Small intestine (tissue), 16 donors: ENCODE results near the gene TCF20. TPM values are rescaled to one million over a fixed set of nuclear protein-coding genes. Genes with fewer than 3 reads are reported as not detected.

Source experiments
- DNase-seq, 2 donors: peaks; one replicate each; pipeline versions ENCODE4 v3.0.0 to v3.0.0-alpha.2; 2013
- FAIRE-seq: peaks from 2 replicates; lab custom pipeline; 2012; peaks lifted over from hg19 to GRCh38; lab: Jason Lieb, UNC
- H3K27ac ChIP-seq, 3 donors: one replicate each; pipeline ENCODE4 v1.5.1; 2013; ENCODE audit warnings: low read length in 2 of 3, mild to moderate bottlenecking in 2 of 3, control low read depth in 1 of 3, inconsistent platforms in 1 of 3, low read depth in 1 of 3, moderate library complexity in 1 of 3
- H3K27me3 ChIP-seq, 3 donors: one replicate each; pipeline ENCODE4 v1.6.1; 2013; ENCODE audit warnings: low read length in 3 of 3, inconsistent platforms in 1 of 3; ENCODE audit not compliant: control insufficient read depth in 3 of 3, insufficient read depth in 3 of 3
- H3K36me3 ChIP-seq, 3 donors: one replicate each; pipeline ENCODE4 v1.6.1; 2013; ENCODE audit warnings: low read length in 3 of 3, inconsistent platforms in 1 of 3, low read depth in 1 of 3, mild to moderate bottlenecking in 1 of 3, moderate library complexity in 1 of 3; ENCODE audit not compliant: control insufficient read depth in 3 of 3, insufficient read depth in 2 of 3
- H3K4me1 ChIP-seq, 3 donors: one replicate each; pipeline ENCODE4 v1.6.1; 2013; ENCODE audit warnings: low read length in 2 of 3, inconsistent platforms in 1 of 3, low read depth in 1 of 3, mild to moderate bottlenecking in 1 of 3, moderate library complexity in 1 of 3; ENCODE audit not compliant: control insufficient read depth in 3 of 3, insufficient read depth in 2 of 3
- H3K4me3 ChIP-seq, 3 donors: one replicate each; pipeline ENCODE4 v1.5.1; 2013; ENCODE audit warnings: low read length in 3 of 3, control low read depth in 1 of 3, inconsistent platforms in 1 of 3, low read depth in 1 of 3, mild to moderate bottlenecking in 1 of 3, moderate library complexity in 1 of 3
- H3K9me3 ChIP-seq, 2 donors: one replicate each; pipeline ENCODE4 v1.6.1; 2013; ENCODE audit warnings: low read depth in 1 of 2, low read length in 1 of 2; ENCODE audit not compliant: control insufficient read depth in 2 of 2, insufficient read depth in 1 of 2
- WGBS, 3 donors: extraction: QIAGEN DNeasy Blood & Tissue Kit; methylation state at CpG; one replicate each; pipeline ENCODE4 v1.1.7; 2013; 5-methylcytosine and 5-hydroxymethylcytosine counted together
- long read RNA-seq, 10 donors: transcript quantifications; one replicate each; lab custom pipeline, GENCODE V29; 2026
- polyA plus RNA-seq, 4 donors: library from polyadenylated mRNA; stranded (reverse) in 3 of 4; unstranded in 1 of 4; fragments of 200-250 nt in 3 of 4; fragments of 120-200 nt in 1 of 4; gene quantifications; one replicate each; pipeline versions ENCODE4 v1.2.1 to v1.2.3, GENCODE V29; 2013
- donor health status: healthy with polysubstance abuse.
- donor health status: control.
- donor health status: control.
- donor health status: Bipolar disorder and iron deficiency.
- donor health status: healthy.

Gene TCF20
- polyA plus RNA-seq = 10 to 100 TPM in 2 of 4 donors, 1 to 10 TPM in 2; 6.2 to 32.0 (median 13.5) TPM
- long read RNA-seq, donor 1, full-length matches to known transcripts = 16 of 26 reads
- long read RNA-seq, donor 1, partial matches to known transcripts = 10 of 26 reads
- long read RNA-seq, donor 1, other reads (novel, unspliced or antisense) = 0 of 26 reads
- long read RNA-seq, donor 2, full-length matches to known transcripts = 3 of 3 reads
- long read RNA-seq, donor 2, partial matches to known transcripts = 0 of 3 reads
- long read RNA-seq, donor 2, other reads (novel, unspliced or antisense) = 0 of 3 reads
- long read RNA-seq, donor 3, transcript TCF20-203 (5 exons, 1,058 nt) = major isoform, 5 of 5 reads
- long read RNA-seq, donor 3, partial matches to known transcripts = 0 of 5 reads
- long read RNA-seq, donor 3, other reads (novel, unspliced or antisense) = 0 of 5 reads
- long read RNA-seq, donor 4 = 0 reads
- long read RNA-seq, donor 5, full-length matches to known transcripts = 3 of 9 reads
- long read RNA-seq, donor 5, partial matches to known transcripts = 6 of 9 reads
- long read RNA-seq, donor 5, other reads (novel, unspliced or antisense) = 0 of 9 reads
- long read RNA-seq, donor 6, full-length matches to known transcripts = 6 of 17 reads
- long read RNA-seq, donor 6, partial matches to known transcripts = 6 of 17 reads
- long read RNA-seq, donor 6, other reads (novel, unspliced or antisense) = 5 of 17 reads
- long read RNA-seq, donor 7, full-length matches to known transcripts = 3 of 3 reads
- long read RNA-seq, donor 7, partial matches to known transcripts = 0 of 3 reads
- long read RNA-seq, donor 7, other reads (novel, unspliced or antisense) = 0 of 3 reads
- long read RNA-seq, donor 8, partial matches to known transcripts = 0 of 1 reads
- long read RNA-seq, donor 8, other reads (novel, unspliced or antisense) = 0 of 1 reads
- long read RNA-seq, donor 9, full-length matches to known transcripts = 1 of 1 reads
- long read RNA-seq, donor 9, partial matches to known transcripts = 0 of 1 reads
- long read RNA-seq, donor 9, other reads (novel, unspliced or antisense) = 0 of 1 reads
- long read RNA-seq, donor 10, full-length matches to known transcripts = 9 of 15 reads
- long read RNA-seq, donor 10, partial matches to known transcripts = 6 of 15 reads
- long read RNA-seq, donor 10, other reads (novel, unspliced or antisense) = 0 of 15 reads

DNA sequence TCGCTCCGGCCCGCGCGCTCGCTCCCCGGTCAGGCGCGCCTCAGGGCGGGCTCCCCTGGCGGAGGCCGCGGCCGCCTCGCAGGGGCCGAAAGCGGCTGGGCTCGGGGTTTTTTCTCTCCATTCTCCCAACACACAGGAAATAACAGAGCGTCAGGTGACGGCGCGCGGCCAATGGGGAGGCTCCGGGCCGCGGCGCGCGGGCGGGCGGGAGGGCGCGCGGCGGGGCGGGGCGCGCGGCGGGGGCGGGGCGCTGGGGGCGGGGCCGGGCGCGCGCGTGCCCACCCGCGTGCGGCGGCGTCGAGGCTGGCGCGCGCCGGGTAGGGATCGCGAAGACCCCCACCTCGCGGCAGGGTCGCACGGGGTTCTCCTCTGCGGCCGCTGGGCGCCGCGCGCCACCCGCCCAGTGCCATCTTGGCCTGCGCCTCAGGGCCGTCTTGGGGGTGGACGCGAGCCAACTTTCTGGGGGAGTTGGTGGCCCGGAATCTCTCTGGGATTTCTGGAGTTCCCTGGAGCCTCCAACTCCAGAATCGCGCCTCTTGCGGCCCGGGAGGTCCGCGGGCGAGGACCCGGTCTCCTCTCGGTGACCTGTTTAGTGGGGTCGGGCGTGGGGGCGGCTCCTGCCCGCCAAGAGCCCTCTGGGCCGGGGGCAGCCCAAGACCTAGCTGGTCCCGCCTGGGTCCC, at the start of gene TCF20:
TSS of gene TCF20 (minus strand) at position 144 of the 681 bp plus-strand sequence. CDS start 55,348 bp downstream, outside the sequence.
- 4 to 6% (median 6%) methylated on average over 45 to 91 of the region's 91 CpGs for WGBS, 3 donors
- FAIRE-seq = no peak

DNA sequence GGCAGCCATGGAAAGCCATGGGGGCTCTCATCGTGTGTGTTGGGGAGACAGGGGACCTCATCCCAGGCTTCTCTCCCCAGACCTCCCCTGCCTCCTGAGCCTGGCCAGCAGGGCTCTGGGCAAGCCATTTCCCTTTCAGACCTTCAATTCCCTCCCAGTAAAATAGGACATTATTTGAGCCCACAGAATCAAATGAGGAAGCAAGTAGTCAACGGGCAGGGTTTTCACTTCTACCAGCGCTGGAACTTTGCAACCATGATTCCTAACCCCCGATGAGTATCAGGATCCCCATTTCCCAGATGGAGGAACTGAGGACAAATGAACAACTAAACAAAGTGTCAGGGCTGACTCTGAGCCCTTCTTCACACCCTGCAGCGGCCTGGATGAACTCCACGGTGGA, 48.9 kb upstream of the TCF20 start:
- Histone ChIP-seq H3K4me1 (peaks cover 0 to 60% (median 6%) of the 10 kb centered on the region in 3 donors), H3K27ac (no peak overlapping the region), H3K36me3 (peaks cover 0 to 3% (median 0%) of the 10 kb centered on the region in 3 donors), H3K27me3 (no peaks in the 10 kb centered on the region), H3K9me3 (no peaks in the 10 kb centered on the region), H3K4me3 (no peak overlapping the region)
- 77 to 88% (median 79%) methylated on average over 6 of the region's 6 CpGs for WGBS, 3 donors
- DNase-seq (no peak), FAIRE-seq (no peak)

More for the DNA sequence above, at the start of gene TCF20:
- Histone ChIP-seq H3K4me1 (peaks cover 2 to 35% (median 8%) of the 10 kb centered on the region in 3 donors), H3K4me3 (peak within 1 kb of the TSS; percentile 91 to 98 (median 92)), H3K36me3 (peaks cover 0 to 26% (median 0%) of the 10 kb centered on the region in 3 donors), H3K9me3 (no peaks in the 10 kb centered on the region), H3K27me3 (no peaks in the 10 kb centered on the region), H3K27ac (peak within 1 kb of the TSS; percentile 89 to 99 (median 92))
- DNase-seq = peak; percentile 80 to 90

DNA sequence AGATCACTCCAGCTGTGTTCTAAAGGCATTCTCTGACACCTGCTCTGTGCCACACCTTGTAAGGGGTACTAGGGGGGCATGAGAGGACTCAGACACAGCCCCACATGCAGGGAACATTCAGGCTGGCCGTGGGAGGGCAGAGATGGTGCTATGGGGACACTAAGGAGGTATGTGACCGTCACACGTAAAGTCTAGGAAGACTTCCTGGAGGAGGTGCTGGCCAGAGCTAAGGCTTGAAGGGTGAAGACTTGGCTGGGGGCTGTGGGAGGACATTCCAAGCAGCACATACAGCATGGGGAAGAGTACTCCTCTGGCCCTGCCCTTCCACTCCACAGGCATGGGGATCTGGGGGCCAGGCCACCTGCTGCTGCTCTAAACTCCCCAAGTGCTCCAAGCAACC, 48.5 kb upstream of the TCF20 start:
- peaks cover 0 to 3% (median 0%) of the 10 kb centered on the region in 3 donors for H3K36me3 ChIP-seq
- FAIRE-seq (no peak), DNase-seq (no peak)
- no peak overlapping the region for H3K4me3 ChIP-seq
- H3K27me3 ChIP-seq = no peaks in the 10 kb centered on the region
- no peaks in the 10 kb centered on the region for H3K9me3 ChIP-seq
- WGBS, 3 donors = 75 to 94% (median 88%) methylated on average over 3 of the region's 3 CpGs
- H3K4me1 ChIP-seq = peaks cover 0 to 64% (median 6%) of the 10 kb centered on the region in 3 donors
- H3K27ac ChIP-seq = no peak overlapping the region

DNA sequence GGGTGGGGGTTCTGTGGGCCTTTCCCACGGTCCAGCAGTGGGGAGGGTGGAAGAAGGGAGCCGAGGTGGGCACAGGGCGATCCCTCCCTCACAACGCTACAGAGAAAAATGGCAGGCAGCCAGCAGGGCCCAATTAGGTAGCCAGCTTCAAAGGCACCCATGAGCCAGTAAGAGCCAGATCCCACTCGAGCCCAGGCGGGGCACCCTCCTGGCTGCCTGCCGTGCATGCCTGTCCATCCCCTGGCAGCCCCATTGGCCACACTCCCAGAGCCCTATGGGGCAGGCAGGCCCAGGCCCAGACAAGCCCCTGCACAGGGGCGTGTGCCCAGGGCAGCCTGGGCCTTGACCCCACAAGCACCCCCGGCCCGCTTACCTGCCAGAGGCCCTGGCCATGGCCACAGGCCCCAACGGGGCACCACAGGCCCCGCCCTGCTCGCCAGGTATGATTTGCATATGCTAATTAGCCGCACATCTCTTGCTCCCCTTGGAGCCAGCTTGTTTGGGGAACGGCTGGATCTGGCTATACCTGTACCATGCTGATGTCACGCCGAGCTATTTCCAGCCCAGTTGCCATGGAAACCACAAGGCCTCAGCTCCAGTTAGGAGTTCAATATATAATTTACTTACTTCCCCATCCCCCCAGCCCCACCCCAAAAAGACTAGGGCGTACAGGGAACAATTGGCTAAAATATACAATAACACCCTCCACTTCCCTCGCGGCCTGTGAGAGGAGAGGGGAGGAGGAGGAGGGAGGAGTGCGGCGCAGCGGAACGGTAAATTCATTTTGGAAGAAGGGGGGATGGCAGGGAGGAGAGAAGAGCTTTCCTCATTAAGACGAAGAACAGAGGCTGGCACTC, 47.5 kb upstream of the TCF20 start:
- 57 to 70% (median 58%) methylated on average over 21 to 25 of the region's 25 CpGs for WGBS, 3 donors
- Histone ChIP-seq H3K36me3 (peaks cover 0 to 3% (median 0%) of the 10 kb centered on the region in 3 donors), H3K4me3 (no peak overlapping the region), H3K27me3 (no peaks in the 10 kb centered on the region), H3K27ac (no peak overlapping the region), H3K9me3 (no peaks in the 10 kb centered on the region), H3K4me1 (peaks cover 0 to 74% (median 6%) of the 10 kb centered on the region in 3 donors)
- DNase-seq (peak in 1 of 2 donors; percentile 20), FAIRE-seq (no peak)

DNA sequence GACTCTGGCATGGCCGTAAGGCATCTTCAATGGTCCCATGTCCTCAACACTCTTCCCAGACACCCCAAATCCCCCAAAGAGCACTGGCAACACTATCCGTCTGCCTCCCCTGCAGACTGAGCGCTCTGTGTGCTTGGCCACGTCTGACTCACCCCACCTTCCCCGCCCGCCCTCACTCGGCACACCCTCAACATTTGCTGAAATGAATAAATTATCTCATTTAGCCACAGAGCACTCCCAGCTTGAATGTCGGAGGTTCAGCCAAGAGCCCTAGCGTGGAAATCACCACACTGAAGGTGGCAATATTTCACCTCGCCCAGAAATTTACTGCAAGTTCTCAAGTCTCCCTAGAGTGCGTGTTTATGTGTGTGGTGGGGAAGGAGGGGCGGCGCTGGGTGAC, 46.6 kb upstream of the TCF20 start:
- FAIRE-seq (no peak), DNase-seq (peak; percentile 52 to 84)
- Histone ChIP-seq H3K36me3 (no peaks in the 10 kb centered on the region), H3K9me3 (no peaks in the 10 kb centered on the region), H3K27me3 (no peaks in the 10 kb centered on the region), H3K4me3 (no peak overlapping the region), H3K27ac (peak overlapping the region in 2 of 3 donors; percentile 55 to 67), H3K4me1 (peaks cover 0 to 75% (median 6%) of the 10 kb centered on the region in 3 donors)
- WGBS, 3 donors = 5 to 32% (median 25%) methylated on average over 13 of the region's 13 CpGs

DNA sequence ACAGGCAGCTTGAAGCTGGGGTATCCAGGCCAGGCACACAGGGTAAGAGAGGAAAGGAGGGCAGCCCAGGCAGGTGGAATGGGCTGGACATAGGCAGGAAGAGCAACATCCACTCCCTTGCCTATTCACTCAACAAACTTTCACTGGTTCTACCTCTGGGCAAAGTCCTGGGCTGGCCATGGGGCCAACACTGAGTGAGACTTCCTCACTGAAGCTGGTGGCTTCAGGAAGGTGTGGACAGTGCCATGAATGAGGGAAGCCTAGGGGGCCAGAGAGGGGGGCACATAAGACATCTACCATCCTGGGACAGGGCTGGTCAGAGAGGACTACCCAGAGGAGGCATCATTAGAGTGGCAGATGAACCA, 44.9 kb upstream of the TCF20 start:
- DNase-seq (peak; percentile 68 to 84), FAIRE-seq (no peak)
- Histone ChIP-seq H3K4me3 (no peak overlapping the region), H3K27me3 (no peaks in the 10 kb centered on the region), H3K36me3 (no peaks in the 10 kb centered on the region), H3K27ac (peak overlapping the region; percentile 6 to 58 (median 56)), H3K4me1 (peaks cover 0 to 60% (median 6%) of the 10 kb centered on the region in 3 donors), H3K9me3 (no peaks in the 10 kb centered on the region)

DNA sequence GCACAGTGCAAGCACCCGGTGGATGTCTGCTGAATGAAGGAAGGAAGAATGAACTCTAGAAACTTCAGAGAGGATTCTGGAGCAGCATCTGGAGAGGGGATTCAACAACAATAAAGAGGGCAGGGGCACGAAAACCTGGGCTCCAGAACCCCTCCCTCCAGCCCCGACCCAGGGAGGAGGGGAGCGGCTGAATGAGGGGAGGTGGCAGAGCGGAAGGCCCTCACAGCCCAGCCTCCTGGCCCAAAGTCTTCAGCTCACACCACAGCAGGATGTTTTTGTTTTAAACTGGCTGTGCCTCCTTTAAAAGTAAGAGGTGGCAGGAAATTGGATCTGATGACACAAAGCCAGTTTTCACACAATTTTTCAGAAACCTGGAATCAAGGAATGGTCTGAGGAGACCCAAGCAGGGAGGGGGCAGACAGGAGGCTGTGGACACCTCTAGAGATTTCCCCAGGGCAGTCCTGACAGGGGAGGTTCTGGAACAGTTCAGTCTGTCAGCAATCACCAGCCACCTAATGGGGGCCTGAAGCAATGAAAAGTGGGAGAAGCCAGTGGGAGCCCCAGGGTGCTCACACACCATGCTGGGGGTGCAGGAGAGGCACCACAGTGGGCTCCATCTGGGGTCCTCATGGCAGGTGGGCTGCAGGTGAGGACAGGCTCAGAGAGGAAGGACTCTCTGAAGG, 44.4 kb upstream of the TCF20 start:
- 28 to 36% (median 34%) methylated on average over 5 of the region's 5 CpGs for WGBS, 3 donors

More for the DNA sequence above, 44.4 kb upstream of the TCF20 start:
- Histone ChIP-seq H3K27ac (peak overlapping the region; percentile 52 to 68 (median 58)), H3K27me3 (no peaks in the 10 kb centered on the region), H3K9me3 (no peaks in the 10 kb centered on the region), H3K4me1 (peaks cover 0 to 55% (median 6%) of the 10 kb centered on the region in 3 donors), H3K36me3 (no peaks in the 10 kb centered on the region), H3K4me3 (no peak overlapping the region)
- DNase-seq = no peak
- no peak for FAIRE-seq
